OCI-LY1 (cell line): ENCODE results near the gene DGKD.

Experiments
- EZH2 ChIP-seq: fragments of 200-600 bp; sonication (generic), shearing (Covaris generic); IDR thresholded peaks from 2 replicates; pipeline ENCODE4 v1.8.0; 2017; ENCODE audit warnings: borderline replicate concordance, mixed run types, mild to moderate bottlenecking, antibody characterized with exemption, low read length, moderate library complexity, mixed read lengths
- TF ChIP-seq, protein P1 (sequence below): fragments of 200-600 bp; sonication (generic), shearing (Covaris generic); IDR thresholded peaks from 2 replicates; pipeline ENCODE4 v1.5.1; 2017; ENCODE audit warnings: mild to moderate bottlenecking, antibody characterized with exemption, low read length, moderate library complexity, mixed read lengths

- TF ChIP-seq, protein P1, sequence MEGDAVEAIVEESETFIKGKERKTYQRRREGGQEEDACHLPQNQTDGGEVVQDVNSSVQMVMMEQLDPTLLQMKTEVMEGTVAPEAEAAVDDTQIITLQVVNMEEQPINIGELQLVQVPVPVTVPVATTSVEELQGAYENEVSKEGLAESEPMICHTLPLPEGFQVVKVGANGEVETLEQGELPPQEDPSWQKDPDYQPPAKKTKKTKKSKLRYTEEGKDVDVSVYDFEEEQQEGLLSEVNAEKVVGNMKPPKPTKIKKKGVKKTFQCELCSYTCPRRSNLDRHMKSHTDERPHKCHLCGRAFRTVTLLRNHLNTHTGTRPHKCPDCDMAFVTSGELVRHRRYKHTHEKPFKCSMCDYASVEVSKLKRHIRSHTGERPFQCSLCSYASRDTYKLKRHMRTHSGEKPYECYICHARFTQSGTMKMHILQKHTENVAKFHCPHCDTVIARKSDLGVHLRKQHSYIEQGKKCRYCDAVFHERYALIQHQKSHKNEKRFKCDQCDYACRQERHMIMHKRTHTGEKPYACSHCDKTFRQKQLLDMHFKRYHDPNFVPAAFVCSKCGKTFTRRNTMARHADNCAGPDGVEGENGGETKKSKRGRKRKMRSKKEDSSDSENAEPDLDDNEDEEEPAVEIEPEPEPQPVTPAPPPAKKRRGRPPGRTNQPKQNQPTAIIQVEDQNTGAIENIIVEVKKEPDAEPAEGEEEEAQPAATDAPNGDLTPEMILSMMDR, result no peak
- no peak for TF ChIP-seq EZH2
Observed at GRCh38 chr2:233430081-233430480, 75.8 kb downstream of the DGKD start.
